HG02623 (cell line): ENCODE results near the gene PARD3.

Experiments used
- ATAC-seq: cut with Tn5 transposase; IDR thresholded peaks from one replicate; pipeline ENCODE4 v1.9.1; 2021; ENCODE audit warnings: moderate library complexity; ENCODE audit not compliant: unreplicated experiment

Gene PARD3

DNA sequence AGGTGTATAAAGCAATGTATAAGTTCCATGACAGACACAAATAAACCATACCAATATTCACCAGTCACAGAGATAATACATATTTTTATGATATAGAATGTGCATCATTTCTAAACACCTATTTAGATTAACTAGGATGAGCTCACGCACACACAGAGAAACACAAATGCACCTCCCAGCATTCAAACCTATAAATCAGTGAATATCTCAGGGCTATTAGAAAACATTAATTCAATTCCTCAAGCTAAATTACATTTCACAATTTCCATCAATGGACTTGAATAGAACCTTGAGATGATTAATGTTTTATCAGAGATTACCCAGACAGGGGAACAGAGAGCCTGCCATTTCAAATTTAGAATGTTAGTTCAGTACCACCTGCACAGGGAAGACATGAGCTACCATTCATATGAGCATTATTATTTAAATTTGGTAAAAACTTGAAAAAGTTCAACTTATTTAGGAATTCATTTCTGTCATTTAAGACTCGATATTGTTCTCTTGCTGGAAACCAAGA lies 221.7 kb downstream of the PARD3 start:
- ATAC-seq: no peak

DNA sequence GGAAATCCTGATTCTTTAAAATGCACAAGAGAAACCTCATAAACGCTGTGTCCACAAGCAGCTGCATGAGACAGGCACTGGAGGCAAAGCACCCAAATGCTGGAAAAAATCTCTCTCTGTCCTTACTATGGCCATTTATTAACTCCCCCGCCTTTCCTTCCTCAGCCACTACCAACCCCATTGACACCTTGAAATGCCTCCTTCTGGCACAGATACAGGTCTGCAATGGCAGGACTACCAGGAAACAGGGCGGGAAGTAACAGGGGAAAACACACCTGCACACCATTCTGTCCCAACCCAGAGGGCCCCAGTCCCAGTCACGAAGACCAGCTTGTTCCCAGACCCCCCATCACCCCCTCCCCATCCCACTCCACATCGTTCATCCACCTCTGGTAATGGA lies 224.3 kb downstream of the PARD3 start:
- no peak for ATAC-seq

GRCh38 chr10:34589275-34589674 lies 225.8 kb downstream of the PARD3 start:
- no peak for ATAC-seq

DNA sequence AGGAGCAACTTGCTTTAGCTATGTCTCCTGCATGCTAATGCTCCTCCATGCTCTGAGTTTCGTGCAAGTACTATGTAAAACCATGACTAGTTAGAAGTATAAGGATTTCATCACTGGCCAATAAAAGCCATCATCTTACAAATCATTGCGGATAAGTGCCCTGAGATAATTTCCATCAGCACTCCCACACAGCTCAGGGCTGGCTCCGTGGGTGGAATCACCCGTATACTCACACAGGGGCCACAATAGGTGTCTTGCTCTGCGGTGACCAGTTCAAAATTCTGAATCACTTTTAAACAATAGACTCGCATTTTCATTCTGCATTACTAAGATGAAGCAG lies 227.4 kb downstream of the PARD3 start:
- ATAC-seq: no peak

DNA sequence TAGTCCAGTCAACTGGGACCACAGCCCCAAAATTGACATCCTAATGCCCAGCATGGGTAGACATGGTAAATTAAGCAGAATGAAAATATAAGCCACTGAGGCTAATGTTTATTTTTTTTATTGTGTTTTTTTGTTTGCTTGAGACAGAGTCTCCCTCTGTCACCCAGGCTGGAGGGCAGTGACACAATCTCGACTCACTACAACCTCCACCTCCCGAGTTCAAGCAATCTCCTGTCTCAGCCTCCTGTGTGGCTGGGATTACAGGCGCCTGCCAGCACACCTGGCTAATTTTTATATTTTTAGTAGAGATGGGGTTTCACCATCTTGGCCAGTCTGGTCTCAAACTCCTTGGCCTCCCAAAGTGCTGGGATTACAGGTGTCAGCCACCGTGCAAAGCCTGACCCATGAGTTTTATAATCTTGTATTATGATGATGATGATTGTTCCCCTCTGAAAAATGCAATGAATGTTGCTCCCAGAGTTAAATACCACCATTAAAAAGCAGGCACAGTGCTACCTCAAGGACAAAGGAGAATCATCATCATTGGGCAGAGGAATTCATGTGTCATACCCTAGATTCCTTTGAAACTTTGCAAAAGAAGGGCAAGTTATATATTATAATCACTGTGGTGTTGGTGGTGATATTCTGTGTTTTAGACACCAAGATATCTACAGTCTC lies 228.0 kb downstream of the PARD3 start:
- ATAC-seq: no peak

DNA sequence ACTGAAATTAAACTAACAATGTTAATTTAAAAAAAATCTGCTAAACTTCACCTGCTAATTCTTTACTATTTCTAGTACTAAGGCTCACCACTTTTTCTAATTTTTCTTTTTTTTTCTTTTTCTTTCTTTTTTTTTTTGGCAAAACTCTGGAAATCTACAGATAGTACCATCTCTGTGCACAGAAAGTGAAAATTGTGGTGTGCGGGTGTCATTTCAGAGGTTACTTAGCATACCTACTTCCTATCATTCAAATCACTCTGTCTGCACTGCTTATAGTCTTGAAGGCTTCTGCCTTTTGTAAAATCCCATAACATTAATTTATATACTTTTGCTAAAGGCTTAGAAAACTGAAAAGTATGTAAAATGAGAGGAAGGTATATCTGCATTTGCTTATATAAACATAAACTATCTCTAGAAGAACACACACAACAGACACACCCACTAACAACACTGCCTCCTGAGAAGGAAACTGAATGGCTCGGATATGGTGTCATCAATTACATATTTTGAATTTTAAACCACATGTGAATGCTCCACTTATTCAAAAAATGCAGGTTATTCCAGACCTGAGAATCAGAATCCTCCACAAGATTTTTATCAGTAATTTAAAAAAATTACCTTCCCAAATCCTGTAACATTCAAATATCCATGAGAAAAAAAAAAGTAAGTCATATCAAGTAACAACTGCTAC lies 229.5 kb downstream of the PARD3 start:
- no peak for ATAC-seq

DNA sequence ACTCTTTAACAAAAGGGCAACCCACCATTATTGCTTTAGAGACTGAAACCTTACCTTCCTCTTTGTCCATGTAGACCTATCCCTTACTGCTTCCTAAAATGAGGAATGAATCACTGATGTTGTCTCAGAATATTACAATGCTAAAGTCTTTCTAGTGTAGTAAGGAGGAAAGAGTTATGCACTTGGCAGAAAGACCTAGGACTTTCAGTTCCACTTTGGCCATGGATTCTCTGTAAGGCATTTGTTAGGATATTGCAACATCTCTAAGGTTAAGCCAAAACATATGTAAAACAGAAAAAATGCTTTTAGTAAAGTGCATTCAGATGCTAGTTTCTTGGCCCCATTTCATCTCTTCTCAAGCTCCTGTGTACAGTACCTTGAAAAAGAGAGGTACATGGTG lies 230.9 kb downstream of the PARD3 start:
- no peak for ATAC-seq

GRCh38 chr10:34581801-34582532 lies 233.1 kb downstream of the PARD3 start:
- ATAC-seq: no peak

DNA sequence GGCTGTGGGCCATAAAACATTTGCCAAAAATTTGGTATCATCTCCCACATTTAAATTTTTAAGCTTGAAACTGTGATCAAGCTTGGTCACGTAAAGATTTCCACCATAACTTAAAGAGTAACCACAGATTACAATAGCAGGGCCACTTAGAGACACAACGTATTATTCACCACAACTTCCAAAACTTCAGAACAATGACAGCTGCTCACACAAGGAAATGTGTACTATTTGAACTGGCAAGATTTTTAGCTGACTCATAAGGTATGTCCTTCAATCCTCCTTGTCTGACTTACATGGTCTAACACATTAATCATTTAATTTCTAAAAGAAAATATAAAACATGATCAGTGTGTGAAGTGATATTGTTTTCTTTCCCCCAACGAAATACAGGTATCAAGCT lies 234.5 kb downstream of the PARD3 start:
- ATAC-seq: no peak

DNA sequence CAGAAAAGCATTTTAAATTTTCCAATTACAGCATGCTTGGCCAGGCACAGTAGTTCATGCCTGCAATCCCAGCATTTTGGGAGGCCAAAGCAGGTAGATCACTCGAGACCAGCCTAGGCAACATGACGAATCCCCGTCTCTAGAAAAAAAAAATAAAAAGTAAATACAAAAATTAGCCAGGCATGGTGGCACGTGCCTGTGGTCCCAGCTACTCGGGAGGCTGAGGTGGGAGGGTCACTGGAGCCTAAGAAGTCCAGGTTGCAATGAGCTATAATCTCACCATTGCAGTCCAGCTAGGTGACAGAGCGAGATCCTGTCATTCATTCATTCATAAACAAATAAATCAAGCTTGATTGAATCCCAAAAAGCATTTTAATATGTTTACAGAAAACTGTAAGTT lies 234.9 kb downstream of the PARD3 start:
- no peak for ATAC-seq

DNA sequence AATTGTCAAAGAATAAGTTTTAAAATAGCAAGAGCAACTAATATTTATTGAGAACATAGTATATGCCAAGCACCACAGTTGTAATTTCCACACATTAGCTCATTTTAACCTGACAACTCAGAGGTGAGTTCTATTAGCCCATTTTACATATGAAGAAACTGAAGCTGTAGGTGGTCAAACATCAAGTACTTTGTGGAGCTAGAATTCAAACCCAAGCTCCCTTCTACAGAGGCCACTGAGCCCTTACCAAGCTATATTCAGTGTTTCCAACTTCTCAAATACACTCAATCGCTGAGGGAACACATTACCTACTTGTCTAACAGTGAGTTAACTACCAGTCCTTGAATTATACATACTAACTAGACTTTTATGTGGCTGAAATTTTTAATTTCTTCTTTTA lies 236.6 kb downstream of the PARD3 start:
- no peak for ATAC-seq

GRCh38 chr10:34576797-34577196 lies 238.3 kb downstream of the PARD3 start:
- no peak for ATAC-seq

DNA sequence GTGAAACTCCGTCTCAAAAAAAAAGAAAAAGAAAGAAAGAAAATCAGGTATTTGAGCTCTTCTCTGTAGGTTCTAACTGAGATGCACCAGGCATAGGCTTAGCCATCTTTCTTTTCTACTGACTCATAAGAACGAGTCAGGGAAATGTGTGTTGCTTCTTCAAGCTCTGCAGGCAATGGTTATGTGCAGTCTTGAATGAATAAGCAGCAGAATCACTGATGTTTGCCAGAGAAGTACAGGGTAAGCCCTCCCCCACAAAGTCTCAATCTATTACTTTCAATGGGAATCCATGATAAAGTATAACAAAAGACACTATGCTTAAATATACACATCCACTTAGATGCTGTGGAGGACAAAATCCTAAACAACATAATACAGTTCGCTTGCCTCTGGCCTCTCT lies 239.2 kb downstream of the PARD3 start:
- ATAC-seq: no peak

- ATAC-seq: no peak
Measured at GRCh38 chr10:34574353-34574934, 240.7 kb downstream of the PARD3 start.

- no peak for ATAC-seq
Measured at GRCh38 chr10:34570887-34571286, 244.2 kb downstream of the PARD3 start.

GRCh38 chr10:34567659-34568253 lies 247.3 kb downstream of the PARD3 start:
- no peak for ATAC-seq

DNA sequence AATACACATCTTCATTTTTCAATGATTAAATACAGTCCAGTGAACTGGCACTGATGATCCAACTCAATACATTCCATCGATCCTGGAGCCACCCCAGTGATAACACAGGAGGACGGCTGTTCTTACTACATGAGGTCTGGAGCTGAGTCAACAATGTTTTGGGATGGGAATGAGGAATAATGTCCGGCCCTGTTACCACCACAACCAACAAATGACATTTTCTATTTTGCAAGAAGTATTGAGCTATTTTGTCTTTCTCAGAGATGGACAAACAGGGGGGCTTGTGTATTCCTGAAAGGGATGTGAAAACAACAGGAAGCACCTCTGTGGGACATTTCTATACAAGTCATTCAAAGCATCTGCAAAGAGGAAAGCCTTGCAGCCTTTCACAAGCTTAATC lies 249.2 kb downstream of the PARD3 start:
- ATAC-seq: no peak

- no peak for ATAC-seq
Measured at GRCh38 chr10:34558093-34558583, 257.0 kb downstream of the PARD3 start.

- ATAC-seq: no peak
Measured at GRCh38 chr10:34557173-34557572, 257.9 kb downstream of the PARD3 start.

GRCh38 chr10:34555653-34556052 lies 259.4 kb downstream of the PARD3 start:
- ATAC-seq: no peak

GRCh38 chr10:34553747-34554146 lies 261.3 kb downstream of the PARD3 start:
- no peak for ATAC-seq
